ENCODE data around the gene IL11RA. TPM values are rescaled to one million over a fixed set of nuclear protein-coding genes. Genes with fewer than 3 reads are reported as not detected.

The IL11RA gene
- total and polyA plus RNA-seq, 3 donors from 2014 or later = 28.7 to 58.0 (median 39.8) TPM

GRCh38 chr9:34691936-34692315 is 39.9 kb downstream of the IL11RA start:
- H3K27ac ChIP-seq = no peak overlapping the region
- H3K4me1 ChIP-seq = no peaks in the 10 kb centered on the region
- H3K9me3 ChIP-seq = no peaks in the 10 kb centered on the region
- H3K36me3 ChIP-seq (ENCODE audit: low read depth, missing control alignments) = no peaks in the 10 kb centered on the region
- H3K4me3 ChIP-seq = no peak overlapping the region
- no peaks in the 10 kb centered on the region for H3K27me3 ChIP-seq
- WGBS, 2 donors = 82 to 88% methylated on average over 5 of the region's 5 CpGs
- DNase-seq = no peak
- TF ChIP-seq, protein P1, sequence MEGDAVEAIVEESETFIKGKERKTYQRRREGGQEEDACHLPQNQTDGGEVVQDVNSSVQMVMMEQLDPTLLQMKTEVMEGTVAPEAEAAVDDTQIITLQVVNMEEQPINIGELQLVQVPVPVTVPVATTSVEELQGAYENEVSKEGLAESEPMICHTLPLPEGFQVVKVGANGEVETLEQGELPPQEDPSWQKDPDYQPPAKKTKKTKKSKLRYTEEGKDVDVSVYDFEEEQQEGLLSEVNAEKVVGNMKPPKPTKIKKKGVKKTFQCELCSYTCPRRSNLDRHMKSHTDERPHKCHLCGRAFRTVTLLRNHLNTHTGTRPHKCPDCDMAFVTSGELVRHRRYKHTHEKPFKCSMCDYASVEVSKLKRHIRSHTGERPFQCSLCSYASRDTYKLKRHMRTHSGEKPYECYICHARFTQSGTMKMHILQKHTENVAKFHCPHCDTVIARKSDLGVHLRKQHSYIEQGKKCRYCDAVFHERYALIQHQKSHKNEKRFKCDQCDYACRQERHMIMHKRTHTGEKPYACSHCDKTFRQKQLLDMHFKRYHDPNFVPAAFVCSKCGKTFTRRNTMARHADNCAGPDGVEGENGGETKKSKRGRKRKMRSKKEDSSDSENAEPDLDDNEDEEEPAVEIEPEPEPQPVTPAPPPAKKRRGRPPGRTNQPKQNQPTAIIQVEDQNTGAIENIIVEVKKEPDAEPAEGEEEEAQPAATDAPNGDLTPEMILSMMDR (IDR thresholded peaks at IDR 0.05) = no peak
- TF ChIP-seq POLR2A (IDR thresholded peaks at IDR 0.05) = no peak
- intact Hi-C loops (cut with DNase I; ENCODE audit: low total_unique reads) = loop anchor here (5.0 kb wide), 1 partner anchor 230 kb away; no protein-coding TSS in a partner anchor

DNA sequence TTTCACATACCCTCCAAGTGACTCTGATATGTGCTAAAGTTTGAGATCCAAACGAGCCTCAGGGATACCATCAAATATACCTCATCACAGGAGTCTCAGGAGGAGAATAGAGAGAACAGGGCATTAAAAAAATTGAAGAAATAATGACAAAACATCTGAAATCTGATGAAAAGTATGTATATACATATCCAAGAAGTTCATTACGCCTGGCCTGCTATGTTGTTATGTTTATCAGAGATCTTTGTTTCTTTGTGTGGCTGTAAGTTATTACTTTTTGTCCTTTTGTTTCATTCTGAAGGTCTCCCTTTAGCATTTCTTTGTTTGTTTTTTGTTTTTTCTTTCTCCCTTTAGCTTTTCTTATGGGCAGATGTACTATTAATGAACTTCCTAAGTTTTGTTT is 41.6 kb downstream of the IL11RA start:
- no peaks in the 10 kb centered on the region for H3K4me1 ChIP-seq
- no peak overlapping the region for H3K4me3 ChIP-seq
- no peaks in the 10 kb centered on the region for H3K9me3 ChIP-seq
- no peaks in the 10 kb centered on the region for H3K27me3 ChIP-seq
- no peaks in the 10 kb centered on the region for H3K36me3 ChIP-seq (ENCODE audit: low read depth, missing control alignments)
- intact Hi-C loops (cut with DNase I; ENCODE audit: low total_unique reads) = loop anchor here (5.0 kb wide), 1 partner anchor 231 kb away; no protein-coding TSS in a partner anchor
- no peak overlapping the region for H3K27ac ChIP-seq
- WGBS, 2 donors = 74 to 86% methylated on average over 2 of the region's 2 CpGs
- no peak for TF ChIP-seq POLR2A (IDR thresholded peaks at IDR 0.05)
- TF ChIP-seq, protein P1 (IDR thresholded peaks at IDR 0.05) = no peak
- DNase-seq = no peak

- no peak for DNase-seq
- Histone ChIP-seq H3K27ac (no peak overlapping the region), H3K9me3 (no peaks in the 10 kb centered on the region), H3K4me3 (no peak overlapping the region), H3K4me1 (no peaks in the 10 kb centered on the region), H3K36me3 (ENCODE audit: low read depth, missing control alignments) (no peaks in the 10 kb centered on the region), H3K27me3 (no peaks in the 10 kb centered on the region)
- TF ChIP-seq, protein P1 (IDR thresholded peaks at IDR 0.05) = no peak
- no peak for TF ChIP-seq POLR2A (IDR thresholded peaks at IDR 0.05)
- intact Hi-C loops (cut with DNase I; ENCODE audit: low total_unique reads) = loop anchor here (5.0 kb wide), 1 partner anchor 233 kb away; no protein-coding TSS in a partner anchor
Measured at GRCh38 chr9:34694811-34695210, 42.8 kb downstream of the IL11RA start.

DNA sequence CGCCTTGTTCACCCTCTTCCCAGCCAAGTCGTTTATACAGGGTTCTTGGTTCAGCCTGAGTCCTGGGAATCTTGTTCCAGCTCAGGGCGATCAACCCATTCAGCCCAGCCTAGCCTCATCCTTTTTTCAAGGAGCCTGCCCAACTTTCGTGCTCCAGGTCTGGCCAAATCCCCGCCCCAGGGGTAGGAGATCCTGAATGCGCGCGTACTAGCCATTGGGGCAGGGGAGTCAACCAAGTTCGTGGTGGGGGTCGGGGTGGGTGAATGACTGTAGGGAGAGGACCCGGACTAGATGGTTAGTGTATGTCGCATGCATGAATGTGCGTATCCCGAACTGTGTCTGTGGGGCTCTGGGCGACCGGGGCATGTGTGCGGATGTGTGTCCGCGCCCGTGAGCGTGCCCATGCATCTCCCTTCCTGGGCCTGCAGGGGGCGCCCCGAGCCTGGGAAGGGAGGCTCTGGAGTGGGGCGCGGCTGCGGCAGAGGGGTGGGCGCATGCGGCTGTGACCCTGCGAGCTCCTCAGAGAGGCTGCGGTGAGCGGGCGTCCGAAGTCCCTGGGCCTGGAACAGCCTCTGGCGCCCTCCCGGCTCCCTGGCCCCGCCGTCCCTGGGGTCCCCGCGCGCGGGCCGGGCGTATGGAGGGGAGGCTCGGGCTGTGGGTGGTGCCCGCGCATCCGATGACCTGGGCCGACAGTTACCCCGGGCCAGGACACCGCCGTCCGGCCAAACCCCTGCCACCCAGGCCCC is 49.2 kb downstream of the IL11RA start:
- peak; percentile 85 for DNase-seq
- Histone ChIP-seq H3K9me3 (no peaks in the 10 kb centered on the region), H3K36me3 (ENCODE audit: low read depth, missing control alignments) (no peaks in the 10 kb centered on the region), H3K27me3 (no peaks in the 10 kb centered on the region), H3K4me1 (no peaks in the 10 kb centered on the region), H3K4me3 (peak overlapping the region; percentile 60 to 78), H3K27ac (peak overlapping the region; percentile 9 to 63)
- 11 to 22% methylated on average over 7 to 32 of the region's 52 CpGs for WGBS, 2 donors
- intact Hi-C loops (cut with DNase I; ENCODE audit: low total_unique reads) = loop anchor here (10.0 kb wide), 1 partner anchor 86 kb away; the partner anchor contains the start of gene RPP25L
- no peak for TF ChIP-seq POLR2A (IDR thresholded peaks at IDR 0.05)
- TF ChIP-seq, protein P1 (IDR thresholded peaks at IDR 0.05) = peak; percentile 80 to 92 (median 84)
